HG03571 (cell line): ENCODE data around the gene HS6ST3.
"Not testable (repeated sequence)": the region's sequence is repeated elsewhere in the genome, so short reads cannot be mapped to it uniquely, and the experiment has no call there.

Source experiments
- ATAC-seq: cut with Tn5 transposase; IDR thresholded peaks from one replicate; pipeline ENCODE4 v1.9.1; 2021; ENCODE audit not compliant: unreplicated experiment

The HS6ST3 gene

DNA sequence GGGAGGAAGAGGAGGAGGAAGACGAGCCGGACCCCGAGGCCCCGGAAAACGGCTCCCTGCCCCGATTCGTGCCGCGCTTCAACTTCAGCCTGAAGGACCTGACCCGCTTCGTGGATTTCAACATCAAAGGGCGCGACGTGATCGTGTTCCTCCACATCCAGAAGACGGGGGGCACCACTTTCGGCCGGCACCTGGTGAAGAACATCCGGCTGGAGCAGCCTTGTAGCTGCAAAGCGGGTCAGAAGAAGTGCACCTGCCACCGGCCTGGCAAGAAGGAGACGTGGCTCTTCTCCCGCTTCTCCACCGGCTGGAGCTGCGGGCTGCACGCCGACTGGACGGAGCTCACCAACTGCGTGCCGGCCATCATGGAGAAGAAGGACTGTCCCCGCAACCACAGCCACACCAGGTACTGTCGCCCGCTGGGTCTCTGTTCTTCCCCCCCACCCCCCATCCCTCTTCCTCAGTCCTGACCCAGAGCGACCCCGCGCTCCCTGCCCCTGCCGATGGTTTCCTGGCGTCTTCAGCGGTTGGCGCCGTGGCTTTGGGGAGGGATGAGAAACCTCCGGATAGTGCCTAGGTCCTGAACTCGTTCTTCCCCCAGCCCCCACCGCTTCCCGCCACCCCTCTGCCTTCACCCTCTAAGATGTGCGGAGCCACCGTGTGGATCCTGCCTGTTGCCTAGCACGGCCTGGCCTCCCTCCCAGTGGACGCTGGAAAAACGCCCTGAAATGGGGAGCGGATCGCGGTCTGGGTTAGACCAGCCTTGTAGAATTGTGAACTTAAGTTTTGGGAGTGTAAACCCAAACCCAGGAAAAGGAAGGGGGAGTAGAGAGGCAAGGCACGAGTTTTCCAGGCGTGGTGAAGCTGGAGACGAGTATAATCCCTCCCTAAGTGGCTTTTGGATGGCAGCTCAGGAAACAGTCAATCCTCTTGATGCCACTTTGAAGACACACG, 1.5 kb downstream of the HS6ST3 start:
- no peak for ATAC-seq

- no peak for ATAC-seq
Measured at GRCh38 chr13:96093296-96094006, 3.5 kb downstream of the HS6ST3 start.

DNA sequence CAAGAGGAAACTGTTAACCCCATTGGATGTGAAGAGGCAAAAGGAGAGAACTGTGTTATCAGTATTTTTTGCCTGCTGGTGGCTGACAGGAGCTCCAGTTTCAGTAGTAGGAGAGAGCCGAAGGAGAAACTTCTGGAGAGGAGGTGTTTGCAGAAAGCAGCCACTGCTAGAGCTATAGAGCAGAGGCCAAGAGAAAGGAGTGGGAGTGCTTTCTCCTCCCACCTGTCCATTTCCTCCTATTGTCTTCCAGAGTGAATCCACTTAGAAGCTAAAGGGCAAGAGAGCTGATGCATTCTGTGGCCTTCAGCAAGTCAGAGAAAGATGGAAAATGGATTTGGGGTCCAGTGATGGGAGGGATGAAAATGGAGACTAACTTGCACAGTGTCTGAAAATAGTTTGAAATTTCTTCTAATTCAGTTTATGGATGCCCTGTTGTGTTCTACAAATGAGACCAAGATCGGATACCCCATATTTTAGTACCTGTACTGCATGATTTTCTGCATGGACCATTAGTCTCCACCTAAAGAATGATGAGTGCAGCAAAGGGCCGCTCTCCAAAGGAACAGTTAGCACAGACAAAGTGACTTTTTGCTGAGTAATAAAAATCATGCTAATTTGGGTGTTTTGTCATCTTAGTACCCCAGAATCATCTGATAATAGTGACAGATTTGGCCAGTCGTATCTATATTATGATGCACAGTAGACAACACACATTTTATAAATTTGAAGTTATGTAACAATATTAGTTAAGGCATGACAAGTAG, 10.7 kb downstream of the HS6ST3 start:
- ATAC-seq, result no peak

GRCh38 chr13:96104516-96104915, 14.6 kb downstream of the HS6ST3 start:
- no peak for ATAC-seq

- not testable (repeated sequence) for ATAC-seq
Measured at GRCh38 chr13:96108072-96108471, 18.2 kb downstream of the HS6ST3 start.

- ATAC-seq, result no peak
Measured at GRCh38 chr13:96109125-96109524, 19.2 kb downstream of the HS6ST3 start.

- no peak for ATAC-seq
Measured at GRCh38 chr13:96112936-96113335, 23.0 kb downstream of the HS6ST3 start.

DNA sequence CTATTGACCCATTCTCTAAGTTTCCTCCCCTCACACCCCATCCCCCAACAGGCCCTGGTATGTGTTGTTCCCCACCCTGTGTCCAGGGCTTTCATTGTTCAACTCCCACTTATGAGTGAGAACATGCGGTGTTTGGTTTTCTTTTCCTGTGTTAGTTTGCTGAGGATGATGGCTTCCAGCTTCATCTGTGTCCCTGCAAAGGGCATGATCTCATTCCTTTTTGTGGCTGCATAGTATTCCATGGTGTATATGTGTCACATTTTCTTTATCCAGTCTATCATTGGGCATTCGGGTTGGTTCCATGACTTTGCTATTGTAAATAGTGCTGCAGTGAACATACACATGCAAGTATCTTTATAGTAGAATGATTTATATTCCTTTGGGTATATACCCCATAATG, 25.5 kb downstream of the HS6ST3 start:
- not testable (repeated sequence) for ATAC-seq

- no peak for ATAC-seq
Measured at GRCh38 chr13:96119921-96120320, 30.0 kb downstream of the HS6ST3 start.

DNA sequence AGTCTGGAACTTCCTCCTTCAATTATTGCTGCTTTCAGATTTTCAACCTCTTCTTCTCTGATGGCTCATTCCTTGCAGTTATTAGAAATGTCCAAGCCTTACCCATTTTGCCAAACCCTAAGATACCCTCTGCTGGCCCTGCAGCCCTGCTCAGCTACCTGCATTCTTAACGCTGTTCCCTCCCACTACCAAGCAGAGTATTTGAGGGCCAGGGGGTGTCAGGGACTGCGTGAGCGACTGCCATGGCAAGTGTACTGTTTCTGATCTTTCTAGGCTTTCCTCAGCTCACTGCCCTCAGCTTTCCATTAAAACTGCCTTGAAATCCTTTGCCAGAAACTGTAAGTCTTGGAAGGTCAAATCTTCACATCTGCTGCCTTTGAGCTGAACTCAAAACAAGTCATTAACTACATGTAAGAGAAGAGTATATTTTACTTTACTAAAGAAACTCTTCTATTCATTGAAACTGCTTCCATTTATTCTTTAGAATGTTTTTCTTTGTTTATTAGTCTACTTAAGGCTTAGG, 41.0 kb downstream of the HS6ST3 start:
- no peak for ATAC-seq

DNA sequence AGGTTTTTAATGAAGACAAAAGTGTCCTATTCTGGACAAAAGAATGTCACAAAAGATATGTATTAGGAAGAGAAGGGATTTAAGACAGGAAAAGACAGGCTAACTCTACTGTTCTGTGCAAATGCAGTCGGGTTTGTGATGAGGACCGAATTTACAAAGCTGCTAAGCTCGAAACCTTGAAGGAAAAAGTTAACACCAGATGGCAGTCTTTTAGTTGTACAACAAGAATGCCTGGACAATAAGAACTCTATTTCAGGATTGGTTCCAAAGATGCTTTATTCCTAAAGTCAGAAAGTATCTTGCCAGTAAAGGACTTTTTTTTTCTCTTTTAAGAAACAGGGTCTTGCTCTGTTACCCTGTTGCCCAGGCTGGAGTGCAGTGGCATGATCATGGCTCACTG, 51.1 kb downstream of the HS6ST3 start:
- ATAC-seq, result no peak

- ATAC-seq, result no peak
Measured at GRCh38 chr13:96159725-96160124, 69.8 kb downstream of the HS6ST3 start.

- no peak for ATAC-seq
Measured at GRCh38 chr13:96161141-96161540, 71.2 kb downstream of the HS6ST3 start.

- no peak for ATAC-seq
Measured at GRCh38 chr13:96165840-96166239, 75.9 kb downstream of the HS6ST3 start.

- no peak for ATAC-seq
Measured at GRCh38 chr13:96172066-96172465, 82.2 kb downstream of the HS6ST3 start.

GRCh38 chr13:96178759-96179158, 88.9 kb downstream of the HS6ST3 start:
- no peak for ATAC-seq

DNA sequence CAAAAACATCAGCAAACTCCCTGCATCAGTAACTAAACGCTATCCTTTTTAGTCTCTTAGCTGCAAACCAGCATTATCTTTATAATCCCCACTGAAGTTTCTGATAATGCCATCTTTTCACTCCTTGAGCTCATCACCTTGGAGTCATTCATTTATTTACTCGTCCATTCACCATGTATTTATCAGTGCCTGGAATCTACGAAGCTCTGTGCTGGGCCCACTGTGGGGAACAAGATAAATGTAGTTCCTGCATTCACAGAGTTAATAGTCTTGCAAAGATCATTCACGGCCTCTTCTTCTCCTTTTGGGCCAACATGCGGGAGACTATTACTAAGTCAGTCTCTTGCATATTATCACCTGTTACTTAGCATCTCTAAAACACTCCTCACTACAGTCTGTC, 89.4 kb downstream of the HS6ST3 start:
- no peak for ATAC-seq

- ATAC-seq, result no peak
Measured at GRCh38 chr13:96181911-96182310, 92.0 kb downstream of the HS6ST3 start.

GRCh38 chr13:96185818-96186217, 95.9 kb downstream of the HS6ST3 start:
- ATAC-seq, result no peak

- no peak for ATAC-seq
Measured at GRCh38 chr13:96191367-96191766, 101.5 kb downstream of the HS6ST3 start.

DNA sequence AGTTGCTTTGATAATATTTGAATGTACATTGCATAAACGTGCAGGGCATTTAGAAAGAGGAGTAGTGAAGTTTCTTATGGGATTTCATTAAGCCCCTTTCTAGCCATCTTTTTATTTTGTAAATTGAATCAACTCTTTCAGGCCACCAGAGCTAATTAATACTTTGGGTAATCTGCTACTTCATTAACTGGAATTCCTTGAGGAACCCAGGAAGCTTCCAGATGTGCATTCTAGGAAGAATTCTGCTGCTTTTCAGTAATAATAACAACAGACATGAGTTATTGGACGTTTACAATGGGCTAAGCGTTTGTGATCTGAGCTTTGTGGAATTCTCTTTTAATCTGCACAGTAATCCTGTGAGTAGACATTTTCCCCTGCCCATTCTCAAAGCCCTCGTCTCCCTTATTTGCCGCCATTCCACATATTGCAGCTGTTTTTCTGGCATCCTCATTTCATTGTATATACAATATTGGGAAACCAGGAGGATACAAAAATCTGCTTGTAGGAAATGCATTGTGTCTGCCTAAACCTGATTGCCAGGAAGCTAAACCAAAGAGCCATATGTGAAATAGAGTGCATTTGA, 103.9 kb downstream of the HS6ST3 start:
- no peak for ATAC-seq
